Testis (tissue), 5 donors: ENCODE data around the gene GGTLC3. TPM values are rescaled to one million over a fixed set of nuclear protein-coding genes. Genes with fewer than 3 reads are reported as not detected.
"Not testable (repeated sequence)": the region's sequence is repeated elsewhere in the genome, so short reads cannot be mapped to it uniquely, and the experiment has no call there.

Source experiments
- DNase-seq: peaks from one replicate; pipeline ENCODE4 v3.0.0-alpha.2; 2019
- H3K27ac ChIP-seq, 2 donors: fragments of 200-600 bp; sonication (generic); one replicate each; pipeline ENCODE4 v1.5.1; 2019
- H3K27me3 ChIP-seq: fragments of 200-600 bp; sonication (generic); one replicate; pipeline ENCODE4 v1.5.1; 2019
- H3K36me3 ChIP-seq: fragments of 200-600 bp; sonication (generic); one replicate; pipeline ENCODE4 v1.5.1; 2017; ENCODE audit warnings: low read depth; ENCODE audit errors: missing control alignments
- H3K4me1 ChIP-seq: fragments of 200-600 bp; sonication (generic); one replicate; pipeline ENCODE4 v1.5.1; 2019
- H3K4me3 ChIP-seq, 2 donors: fragments of 200-600 bp; sonication (generic); one replicate each; pipeline ENCODE4 v1.5.1; 2017 to 2019
- H3K9me3 ChIP-seq: fragments of 200-600 bp; sonication (generic); one replicate; pipeline ENCODE4 v1.5.1; 2017
- WGBS, 2 donors: methylation state at CpG; one replicate each; pipeline ENCODE4 v1.1.5; 2018; 5-methylcytosine and 5-hydroxymethylcytosine counted together
- intact Hi-C: fragments of 100-400 bp; cut with DNase I; formaldehyde crosslinking; loops from one replicate; pipeline ENCODE4 v1.15.1; 2023; ENCODE audit warnings: low total_unique reads
- long read RNA-seq, 2 donors: transcript quantifications; one replicate each; lab custom pipeline, GENCODE V29; 2026
- polyA plus RNA-seq: library from polyadenylated mRNA; stranded (reverse); fragments of 350-450 nt; fragmentation: Illumina TruSeq; extraction: RNeasy Lipid Tissue Mini Kit (QIAGEN cat#74804); gene quantifications from one replicate; pipeline ENCODE4 v1.2.3, GENCODE V29; 2014; ENCODE audit warnings: low read depth, low replicate concordance; ENCODE audit not compliant: insufficient read depth
- total RNA-seq, 2 donors: library from RNA; depleted of rRNA; stranded (reverse); fragments of >200 nt; gene quantifications; one replicate each; pipeline ENCODE4 v1.2.3, GENCODE V29; 2016

Gene GGTLC3
- total RNA-seq (under 1 TPM in 1 of 2 donors, not detected in 1; 0.68 TPM), polyA plus RNA-seq (1.5 TPM)
- long read RNA-seq, donor 1, result 0 reads
- long read RNA-seq, donor 2, result 0 reads

- intact Hi-C loops, H3K4me1 ChIP-seq, H3K27ac ChIP-seq, H3K4me3 ChIP-seq, H3K9me3 ChIP-seq, H3K36me3 ChIP-seq, DNase-seq, H3K27me3 ChIP-seq: not testable (repeated sequence)
- WGBS, 2 donors, result 83% methylated on average over 1 of the region's 5 CpGs; no CpG with 5 or more reads in 1 of the 2 donors
These were observed at the start of gene GGTLC3 for GRCh38 chr22:18518061-18518460. TSS of gene GGTLC3 (minus strand) at chr22:18518161. CDS start at chr22:18517897, 264 bp downstream.

DNA sequence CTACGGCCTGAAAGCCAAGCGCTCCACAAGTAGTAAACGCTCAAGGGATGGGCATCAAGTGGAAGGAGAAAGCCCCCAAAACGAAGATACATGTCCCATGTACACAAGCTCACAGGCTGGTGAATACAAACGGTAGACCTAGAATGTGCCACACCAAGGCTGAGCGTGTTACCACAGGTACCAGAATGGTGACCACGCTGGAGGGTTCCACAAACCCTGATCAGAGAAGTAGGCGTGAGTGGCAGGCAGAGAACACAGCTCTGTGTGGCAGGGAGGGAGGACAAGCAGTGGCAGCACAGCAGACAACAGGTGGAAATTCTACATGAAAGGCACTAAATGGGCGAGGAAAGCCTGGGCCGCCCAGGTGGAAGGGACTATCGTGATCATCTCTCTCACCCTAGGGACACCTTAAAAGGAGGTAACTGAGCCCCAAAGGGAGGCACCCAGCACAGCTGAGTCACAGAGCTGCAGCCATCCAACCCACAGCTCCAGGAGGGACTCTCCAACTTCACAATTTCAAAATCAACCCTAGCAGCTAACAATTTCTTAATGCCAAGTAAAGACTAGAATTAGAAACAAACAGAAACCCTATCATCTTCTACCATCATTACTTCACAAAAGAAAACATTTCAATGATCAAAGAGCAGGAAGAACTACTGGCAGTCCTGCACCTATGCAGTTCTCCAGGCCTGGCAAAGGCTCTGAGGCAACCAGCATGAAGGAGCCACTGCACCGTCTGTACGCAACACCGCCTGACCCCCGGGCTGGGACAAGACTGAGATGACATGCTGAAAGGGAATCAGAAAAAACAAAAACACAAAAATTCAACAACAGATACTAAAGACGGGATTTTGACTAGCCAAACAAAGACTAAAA, 42.4 kb upstream of the GGTLC3 start:
- H3K4me1 ChIP-seq, H3K36me3 ChIP-seq, DNase-seq, intact Hi-C loops, H3K27ac ChIP-seq, H3K4me3 ChIP-seq, H3K9me3 ChIP-seq, H3K27me3 ChIP-seq: not testable (repeated sequence)
- WGBS, 2 donors, result no CpG with 5 or more reads among the region's 16 CpGs

- H3K9me3 ChIP-seq, H3K27me3 ChIP-seq, H3K27ac ChIP-seq, H3K36me3 ChIP-seq, intact Hi-C loops, DNase-seq, H3K4me1 ChIP-seq, H3K4me3 ChIP-seq: not testable (repeated sequence)
- WGBS, 2 donors, result no CpG with 5 or more reads among the region's 6 CpGs
These were observed 41.0 kb upstream of the GGTLC3 start for GRCh38 chr22:18558939-18559338.

GRCh38 chr22:18558516-18558915, 40.6 kb upstream of the GGTLC3 start:
- H3K27ac ChIP-seq, H3K4me1 ChIP-seq, intact Hi-C loops, H3K27me3 ChIP-seq, H3K9me3 ChIP-seq, H3K36me3 ChIP-seq, DNase-seq, H3K4me3 ChIP-seq: not testable (repeated sequence)
- WGBS, 2 donors, result no CpG with 5 or more reads among the region's 4 CpGs

DNA sequence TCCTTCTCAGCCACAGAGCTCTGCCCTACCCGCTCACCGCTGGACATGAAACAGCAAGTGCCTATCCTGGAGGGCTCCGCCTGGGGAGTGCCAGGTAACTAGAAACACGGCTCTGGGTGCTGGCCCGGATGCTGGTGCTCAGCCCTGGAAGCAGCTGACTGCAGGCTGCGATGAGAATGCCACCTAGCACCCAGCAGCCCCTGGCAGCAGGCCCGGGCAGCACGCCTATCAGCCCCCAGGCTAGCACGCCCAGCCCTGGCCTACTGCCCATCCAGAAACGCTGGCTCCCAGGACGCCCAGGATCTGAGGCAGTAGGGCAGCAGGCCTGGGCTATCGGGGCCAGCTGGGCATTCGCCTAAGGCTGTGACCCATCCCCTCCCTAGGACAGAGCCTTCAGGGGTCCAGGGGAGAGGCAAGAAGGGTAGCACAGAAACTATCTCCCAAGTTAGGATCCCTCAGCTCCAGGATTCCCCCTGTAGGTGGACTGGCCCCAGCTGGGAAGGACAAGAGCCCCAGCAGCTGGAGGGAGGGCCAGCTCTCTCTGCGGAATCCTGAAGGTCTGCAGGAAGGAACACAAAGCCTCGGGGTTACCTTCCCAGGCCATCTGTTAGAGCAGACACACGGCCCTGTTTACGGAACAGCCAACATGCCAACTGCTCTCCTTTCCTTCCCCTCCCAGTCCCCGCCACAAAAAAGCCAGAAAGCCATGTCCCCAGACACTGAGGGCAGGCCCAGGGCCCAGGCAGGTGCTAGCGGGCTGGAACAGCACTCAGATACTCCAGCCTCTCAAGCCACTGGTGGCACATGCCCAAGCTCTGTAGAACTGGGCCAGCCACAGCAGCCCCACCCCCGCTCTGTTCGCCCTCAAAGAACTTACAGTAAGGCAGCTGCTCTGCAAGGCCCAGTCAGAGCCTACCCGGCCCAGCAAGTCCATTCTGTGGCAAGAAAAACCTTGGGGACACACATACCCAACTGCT, 36.6 kb upstream of the GGTLC3 start:
- H3K9me3 ChIP-seq, H3K36me3 ChIP-seq, intact Hi-C loops, H3K4me1 ChIP-seq, DNase-seq, H3K27ac ChIP-seq, H3K4me3 ChIP-seq, H3K27me3 ChIP-seq: not testable (repeated sequence)
- WGBS, 2 donors, result no CpG with 5 or more reads among the region's 22 CpGs

GRCh38 chr22:18552839-18553597, 35.1 kb upstream of the GGTLC3 start:
- WGBS, 2 donors, result no CpG with 5 or more reads among the region's 19 CpGs
- H3K9me3 ChIP-seq, intact Hi-C loops: not testable (repeated sequence)

GRCh38 chr22:18551046-18551445, 33.1 kb upstream of the GGTLC3 start:
- H3K27me3 ChIP-seq, H3K4me3 ChIP-seq, H3K36me3 ChIP-seq, intact Hi-C loops, H3K27ac ChIP-seq, DNase-seq, H3K9me3 ChIP-seq, H3K4me1 ChIP-seq: not testable (repeated sequence)
- WGBS, 2 donors, result no CpG with 5 or more reads among the region's 7 CpGs

More at GRCh38 chr22:18552839-18553597, 35.1 kb upstream of the GGTLC3 start:
- not testable (repeated sequence) for DNase-seq, H3K4me3 ChIP-seq, H3K27me3 ChIP-seq, H3K4me1 ChIP-seq, H3K36me3 ChIP-seq, H3K27ac ChIP-seq

DNA sequence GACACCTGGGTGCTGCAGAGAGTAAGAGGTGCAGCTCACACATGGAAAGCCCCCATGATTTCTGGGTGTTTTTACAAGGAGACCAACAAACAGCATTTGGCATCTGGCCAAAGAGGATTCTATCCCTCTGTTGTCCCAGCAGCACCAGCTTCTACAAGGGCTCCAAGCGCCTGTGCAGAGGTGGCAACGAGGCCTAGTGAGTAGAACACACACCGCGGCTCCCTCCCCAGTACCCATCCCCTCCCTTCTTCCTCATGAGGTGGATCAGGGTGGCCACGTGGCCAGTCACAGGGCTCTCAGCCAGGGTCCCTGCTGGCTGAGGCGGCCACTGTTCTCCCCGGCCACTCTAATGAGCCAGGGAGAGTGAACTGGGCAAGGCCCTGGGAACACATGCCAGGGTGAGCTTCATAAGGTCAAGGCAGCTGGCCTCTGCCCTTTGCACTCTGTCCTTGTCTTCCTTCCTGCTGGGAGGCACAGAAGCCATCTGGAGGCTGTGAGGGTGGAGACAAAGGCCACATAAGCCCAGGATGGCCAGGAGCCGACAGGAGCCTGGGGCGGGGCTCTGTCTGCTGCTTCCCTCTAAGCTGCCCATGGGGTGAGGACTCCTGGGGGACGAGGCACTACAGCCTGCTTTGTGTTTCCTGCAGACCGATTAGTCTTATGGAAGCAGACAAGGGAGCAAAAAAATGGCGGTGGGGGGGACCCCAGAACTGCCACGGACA, 31.7 kb upstream of the GGTLC3 start:
- not testable (repeated sequence) for DNase-seq

DNA sequence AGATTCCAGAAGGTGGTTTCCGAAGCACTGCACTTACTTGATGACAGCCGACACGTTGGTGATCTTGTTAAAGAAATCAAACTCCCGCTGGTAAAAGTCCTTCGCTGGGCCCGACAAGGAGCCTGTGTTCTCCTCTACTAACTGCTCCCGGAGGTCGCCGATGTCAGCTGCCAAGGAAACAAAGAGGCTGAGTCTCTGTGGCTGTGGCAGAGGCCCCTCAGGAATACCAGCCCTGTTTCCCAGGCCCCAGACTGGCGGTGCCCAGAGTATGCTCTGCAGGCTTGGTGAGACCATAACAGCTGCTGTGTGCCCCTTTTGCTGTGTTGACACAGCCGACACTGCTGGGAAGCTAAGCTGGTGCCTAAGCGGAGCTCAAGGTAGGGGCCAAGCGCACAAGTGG, 26.7 kb upstream of the GGTLC3 start:
- H3K27ac ChIP-seq, DNase-seq, H3K9me3 ChIP-seq, H3K36me3 ChIP-seq, intact Hi-C loops, H3K4me3 ChIP-seq, H3K4me1 ChIP-seq, H3K27me3 ChIP-seq: not testable (repeated sequence)
- WGBS, 2 donors, result no CpG with 5 or more reads among the region's 13 CpGs

More for the DNA sequence above, 31.7 kb upstream of the GGTLC3 start:
- H3K4me3 ChIP-seq, H3K27ac ChIP-seq, H3K27me3 ChIP-seq, H3K4me1 ChIP-seq, intact Hi-C loops, H3K36me3 ChIP-seq, H3K9me3 ChIP-seq: not testable (repeated sequence)
- WGBS, 2 donors, result no CpG with 5 or more reads among the region's 13 CpGs

- H3K27me3 ChIP-seq, H3K36me3 ChIP-seq, DNase-seq, intact Hi-C loops, H3K9me3 ChIP-seq, H3K4me1 ChIP-seq, H3K27ac ChIP-seq, H3K4me3 ChIP-seq: not testable (repeated sequence)
- no CpG with 5 or more reads among the region's 11 CpGs for WGBS, 2 donors
These were observed 25.4 kb upstream of the GGTLC3 start for GRCh38 chr22:18543400-18543799.
